Kidney (tissue), 14 donors: ENCODE measurements around the gene ZNF646. TPM values are rescaled to one million over a fixed set of nuclear protein-coding genes. Genes with fewer than 3 reads are reported as not detected.
A peak's percentile ranks its signal among the peaks of the same experiment; 100 is the strongest.

Experiments used
- DNase-seq, 5 donors: peaks; one replicate each; pipeline ENCODE4 v3.0.0-alpha.2; 2013 to 2020
- FAIRE-seq: peaks from 2 replicates; lab custom pipeline; 2012; peaks lifted over from hg19 to GRCh38; lab: Jason Lieb, UNC
- H3K27ac ChIP-seq, 2 donors: one replicate each; pipeline ENCODE4 v1.7.0; 2013; ENCODE audit warnings: low read depth in 2 of 2, low read length in 2 of 2, inconsistent platforms in 1 of 2
- H3K27me3 ChIP-seq: one replicate; pipeline ENCODE4 v1.7.1; 2013; ENCODE audit warnings: low read length, inconsistent platforms; ENCODE audit not compliant: control insufficient read depth, insufficient read depth
- H3K36me3 ChIP-seq, 3 donors: one replicate each; pipeline versions ENCODE4 v1.7.0 to v1.7.1; 2013; ENCODE audit warnings: low read length in 3 of 3, control low read depth in 1 of 3, inconsistent platforms in 1 of 3; ENCODE audit not compliant: insufficient read depth in 3 of 3, control insufficient read depth in 2 of 3
- H3K4me1 ChIP-seq, 3 donors: one replicate each; pipeline versions ENCODE4 v1.7.0 to v1.7.1; 2013; ENCODE audit warnings: low read length in 3 of 3, inconsistent platforms in 1 of 3, low read depth in 1 of 3; ENCODE audit not compliant: control insufficient read depth in 2 of 3, insufficient read depth in 2 of 3
- H3K4me3 ChIP-seq, 3 donors: one replicate each; pipeline versions ENCODE4 v1.7.0 to v1.8.1; 2013; ENCODE audit warnings: low read length in 3 of 3, control low read depth in 1 of 3, inconsistent platforms in 1 of 3
- H3K9ac ChIP-seq, 3 donors: one replicate each; pipeline versions ENCODE4 v1.7.0 to v1.7.1; 2013; ENCODE audit warnings: low read length in 3 of 3, control low read depth in 1 of 3, inconsistent platforms in 1 of 3
- H3K9me3 ChIP-seq, 3 donors: one replicate each; pipeline versions ENCODE4 v1.7.0 to v1.7.1; 2013; ENCODE audit warnings: low read length in 3 of 3, control low read depth in 1 of 3, inconsistent platforms in 1 of 3; ENCODE audit not compliant: control insufficient read depth in 2 of 3, insufficient read depth in 1 of 3
- intact Hi-C: fragments of 100-400 bp; cut with DNase I; formaldehyde crosslinking; loops from one replicate; pipeline ENCODE4 v1.11.1; 2022
- polyA plus RNA-seq: library from polyadenylated mRNA; stranded (reverse); fragments of 350-450 nt; fragmentation: Illumina TruSeq; extraction: RNeasy Lipid Tissue Mini Kit (QIAGEN cat#74804); gene quantifications from one replicate; pipeline ENCODE4 v1.2.3, GENCODE V29; 2014; ENCODE audit warnings: low read depth, low replicate concordance; ENCODE audit not compliant: insufficient read depth
- total RNA-seq: library from RNA; stranded (reverse); fragmentation: NEBNext Ultra II Directional; extraction: Animal tissue kit (Norgen Biotek cat#: 25700); gene quantifications from one replicate; pipeline ENCODE4 v1.2.1, GENCODE V29; 2021
- TF ChIP-seq, protein P1 (sequence below): IDR thresholded peaks from 3 replicates; pipeline ENCODE4 v1.5.1; 2012; ENCODE audit warnings: mild to moderate bottlenecking, moderate library complexity, borderline replicate concordance; ENCODE audit not compliant: insufficient read depth; ENCODE audit errors: extremely low read depth
- donor health status: control.
- donor health status: control.
- donor health status: control.
- donor health status: control.
- donor health status: control.
- donor health status: DM: yes; HTN: yes; CAD: no.
- donor health status: Normal renal cell carcinoma (clear cell type).

ZNF646 gene
- total and polyA plus RNA-seq, 2 donors from 2014 or later = 2.9 to 20.5 TPM

- TF ChIP-seq, protein P1, sequence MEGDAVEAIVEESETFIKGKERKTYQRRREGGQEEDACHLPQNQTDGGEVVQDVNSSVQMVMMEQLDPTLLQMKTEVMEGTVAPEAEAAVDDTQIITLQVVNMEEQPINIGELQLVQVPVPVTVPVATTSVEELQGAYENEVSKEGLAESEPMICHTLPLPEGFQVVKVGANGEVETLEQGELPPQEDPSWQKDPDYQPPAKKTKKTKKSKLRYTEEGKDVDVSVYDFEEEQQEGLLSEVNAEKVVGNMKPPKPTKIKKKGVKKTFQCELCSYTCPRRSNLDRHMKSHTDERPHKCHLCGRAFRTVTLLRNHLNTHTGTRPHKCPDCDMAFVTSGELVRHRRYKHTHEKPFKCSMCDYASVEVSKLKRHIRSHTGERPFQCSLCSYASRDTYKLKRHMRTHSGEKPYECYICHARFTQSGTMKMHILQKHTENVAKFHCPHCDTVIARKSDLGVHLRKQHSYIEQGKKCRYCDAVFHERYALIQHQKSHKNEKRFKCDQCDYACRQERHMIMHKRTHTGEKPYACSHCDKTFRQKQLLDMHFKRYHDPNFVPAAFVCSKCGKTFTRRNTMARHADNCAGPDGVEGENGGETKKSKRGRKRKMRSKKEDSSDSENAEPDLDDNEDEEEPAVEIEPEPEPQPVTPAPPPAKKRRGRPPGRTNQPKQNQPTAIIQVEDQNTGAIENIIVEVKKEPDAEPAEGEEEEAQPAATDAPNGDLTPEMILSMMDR = no peak
- intact Hi-C loops = no loop called here
- Histone ChIP-seq H3K9ac (peak overlapping the region in 2 of 3 donors; percentile 86 to 87), H3K27ac (peak overlapping the region; percentile 73 to 78), H3K27me3 (no peaks in the 10 kb centered on the region), H3K36me3 (peaks cover 0 to 19% (median 8%) of the 10 kb centered on the region in 3 donors), H3K4me3 (peak overlapping the region; percentile 44 to 68 (median 58)), H3K9me3 (no peaks in the 10 kb centered on the region), H3K4me1 (peaks cover 0 to 20% (median 12%) of the 10 kb centered on the region in 3 donors)
- DNase-seq = peak in 1 of 5 donors; percentile 73
- FAIRE-seq = no peak
Measured at GRCh38 chr16:31108794-31109558, 34.8 kb downstream of the ZNF646 start.

- DNase-seq (no peak), FAIRE-seq (no peak)
- Histone ChIP-seq H3K27me3 (no peaks in the 10 kb centered on the region), H3K9me3 (no peaks in the 10 kb centered on the region), H3K4me1 (peaks cover 0 to 20% (median 12%) of the 10 kb centered on the region in 3 donors), H3K4me3 (no peak overlapping the region), H3K36me3 (peaks cover 0 to 19% (median 8%) of the 10 kb centered on the region in 3 donors), H3K27ac (no peak overlapping the region), H3K9ac (no peak overlapping the region)
- TF ChIP-seq, protein P1 = no peak
- intact Hi-C loops = no loop called here
Measured at GRCh38 chr16:31109622-31110021, 35.4 kb downstream of the ZNF646 start.

- TF ChIP-seq, protein P1 = no peak
- H3K36me3 ChIP-seq = peaks cover 0 to 19% (median 8%) of the 10 kb centered on the region in 3 donors
- no peak overlapping the region for H3K4me3 ChIP-seq
- H3K9me3 ChIP-seq = no peaks in the 10 kb centered on the region
- intact Hi-C loops = no loop called here
- peaks cover 0 to 20% (median 12%) of the 10 kb centered on the region in 3 donors for H3K4me1 ChIP-seq
- no peaks in the 10 kb centered on the region for H3K27me3 ChIP-seq
- no peak for DNase-seq
- H3K27ac ChIP-seq = no peak overlapping the region
- no peak overlapping the region for H3K9ac ChIP-seq
- FAIRE-seq = no peak
Measured at GRCh38 chr16:31110106-31111034, 36.1 kb downstream of the ZNF646 start.
